ENCODE measurements around the gene VTA1. TPM values are rescaled to one million over a fixed set of nuclear protein-coding genes. Genes with fewer than 3 reads are reported as not detected.
"Not testable (repeated sequence)": the region's sequence is repeated elsewhere in the genome, so short reads cannot be mapped to it uniquely, and the experiment has no call there.

VTA1 gene
- total RNA-seq, 4 donors from 2014 or later: 33.6 to 55.3 (median 36.2) TPM

GRCh38 chr6:142183351-142183750 lies 36.3 kb downstream of the VTA1 start:
- Histone ChIP-seq H3K36me3 (peaks cover 0 to 17% (median 0%) of the 10 kb centered on the region in 3 donors), H3K9me3 (peaks cover 0 to 4% (median 0%) of the 10 kb centered on the region in 4 donors), H3K4me3 (no peak overlapping the region), H3K4me1 (peaks cover 0 to 4% (median 0%) of the 10 kb centered on the region in 4 donors), H3K27me3 (no peaks in the 10 kb centered on the region), H3K27ac (no peak overlapping the region)
- DNase-seq (ENCODE audit: low spot score in 2 of 2): no peak
- TF ChIP-seq CTCF (IDR thresholded peaks at IDR 0.05) (no peak), POLR2A (IDR thresholded peaks at IDR 0.05) (no peak), EP300 (IDR thresholded peaks at IDR 0.05) (no peak)
- 96 to 97% methylated on average over 1 of the region's 1 CpG for WGBS, 2 donors

DNA sequence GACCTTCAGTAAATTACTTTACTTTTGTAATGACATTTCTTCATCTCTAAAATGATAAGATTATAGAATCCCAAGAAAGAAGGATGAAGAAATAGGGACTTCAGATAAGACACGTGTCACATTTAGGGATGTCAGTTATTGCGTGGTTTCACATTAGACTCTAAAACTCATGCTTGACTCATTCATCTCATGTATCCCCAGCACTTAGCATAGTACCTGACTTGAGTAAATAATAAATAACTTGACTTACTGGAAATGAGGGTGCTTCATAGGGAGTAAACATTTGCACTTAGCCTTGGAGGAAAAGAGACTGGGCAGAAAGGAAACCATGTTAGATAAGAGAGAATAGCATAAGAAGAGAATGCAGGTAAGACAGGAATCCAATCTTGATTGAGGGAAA lies 37.2 kb downstream of the VTA1 start:
- WGBS, 2 donors: 97 to 98% methylated on average over 2 of the region's 2 CpGs
- no peak for DNase-seq (ENCODE audit: low spot score in 2 of 2)
- Histone ChIP-seq H3K4me1 (peaks cover 0 to 4% (median 0%) of the 10 kb centered on the region in 4 donors), H3K36me3 (peaks cover 0 to 13% (median 0%) of the 10 kb centered on the region in 3 donors), H3K4me3 (no peak overlapping the region), H3K9me3 (no peaks in the 10 kb centered on the region), H3K27ac (no peak overlapping the region), H3K27me3 (no peaks in the 10 kb centered on the region)
- TF ChIP-seq EP300 (IDR thresholded peaks at IDR 0.05) (no peak), CTCF (IDR thresholded peaks at IDR 0.05) (no peak), POLR2A (IDR thresholded peaks at IDR 0.05) (no peak)

GRCh38 chr6:142185641-142186040 lies 38.6 kb downstream of the VTA1 start:
- Histone ChIP-seq H3K9me3 (no peaks in the 10 kb centered on the region), H3K27me3 (no peaks in the 10 kb centered on the region), H3K36me3 (peaks cover 0 to 21% (median 0%) of the 10 kb centered on the region in 3 donors), H3K4me1 (peaks cover 0 to 4% (median 0%) of the 10 kb centered on the region in 4 donors), H3K27ac (no peak overlapping the region), H3K4me3 (no peak overlapping the region)
- no peak for DNase-seq (ENCODE audit: low spot score in 2 of 2)
- 79 to 93% methylated on average over 1 of the region's 1 CpG for WGBS, 2 donors
- TF ChIP-seq CTCF (IDR thresholded peaks at IDR 0.05) (no peak), EP300 (IDR thresholded peaks at IDR 0.05) (no peak), POLR2A (IDR thresholded peaks at IDR 0.05) (no peak)

DNA sequence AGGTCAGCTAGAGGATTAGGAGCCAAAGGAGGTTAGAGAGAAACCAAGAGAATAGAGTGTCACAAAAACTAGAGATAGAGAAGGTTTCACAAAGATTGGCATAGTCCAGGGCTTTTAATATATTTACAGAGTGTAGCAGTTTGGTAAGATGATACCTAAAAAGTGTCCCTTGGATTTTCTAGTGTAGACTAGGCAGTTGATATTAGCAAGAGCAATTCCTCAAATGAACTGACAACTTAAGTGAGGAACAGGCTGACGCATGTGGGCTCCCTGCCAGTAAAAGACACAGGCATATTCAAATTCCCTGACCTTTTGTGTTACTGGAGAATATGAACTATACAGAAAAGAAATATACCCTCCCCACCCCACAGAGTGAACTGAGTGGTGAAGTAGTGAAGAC lies 40.1 kb downstream of the VTA1 start:
- Histone ChIP-seq H3K27me3 (no peaks in the 10 kb centered on the region), H3K36me3 (peaks cover 0 to 21% (median 0%) of the 10 kb centered on the region in 3 donors), H3K4me3 (no peak overlapping the region), H3K4me1 (peaks cover 0 to 12% (median 0%) of the 10 kb centered on the region in 4 donors), H3K27ac (no peak overlapping the region), H3K9me3 (no peaks in the 10 kb centered on the region)
- DNase-seq (ENCODE audit: low spot score in 2 of 2): no peak
- no peak for TF ChIP-seq EP300 (IDR thresholded peaks at IDR 0.05)
- TF ChIP-seq CTCF (IDR thresholded peaks at IDR 0.05): no peak
- TF ChIP-seq POLR2A (IDR thresholded peaks at IDR 0.05): no peak
- 39 to 50% methylated on average over 1 of the region's 1 CpG for WGBS, 2 donors

DNA sequence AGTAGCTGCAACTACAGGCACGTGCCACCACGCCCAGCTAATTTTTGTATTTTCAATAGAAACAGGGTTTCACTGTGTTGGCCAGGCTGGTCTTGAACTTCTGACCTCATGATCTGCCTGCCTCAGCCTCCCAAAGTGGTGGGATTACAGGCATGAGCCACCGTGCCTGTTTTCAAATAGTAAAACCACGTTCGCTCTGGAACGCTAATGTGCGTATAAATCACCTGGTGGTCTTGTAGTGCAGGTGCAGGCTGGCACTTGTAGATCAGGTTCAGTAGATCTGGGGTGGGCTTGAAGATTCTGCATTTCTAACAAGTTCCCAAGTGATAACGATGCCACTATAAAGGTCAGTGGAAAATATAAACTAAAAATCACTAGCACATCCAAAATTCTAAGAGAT lies 41.3 kb downstream of the VTA1 start:
- not testable (repeated sequence) for H3K9me3 ChIP-seq; H3K27ac ChIP-seq; DNase-seq (ENCODE audit: low spot score in 2 of 2); H3K4me3 ChIP-seq; H3K27me3 ChIP-seq
- H3K4me1 ChIP-seq: peaks cover 0 to 12% (median 0%) of the 10 kb centered on the region in 4 donors
- WGBS, 2 donors: 91 to 93% methylated on average over 8 of the region's 8 CpGs
- H3K36me3 ChIP-seq: peaks cover 0 to 10% (median 0%) of the 10 kb centered on the region in 3 donors

GRCh38 chr6:142189057-142189456 lies 42.0 kb downstream of the VTA1 start:
- WGBS, 2 donors: 59 to 64% methylated on average over 2 of the region's 2 CpGs
- H3K27ac ChIP-seq: no peak overlapping the region
- peaks cover 0 to 10% (median 0%) of the 10 kb centered on the region in 3 donors for H3K36me3 ChIP-seq
- peaks cover 0 to 12% (median 0%) of the 10 kb centered on the region in 4 donors for H3K4me1 ChIP-seq
- no peaks in the 10 kb centered on the region for H3K9me3 ChIP-seq
- H3K4me3 ChIP-seq: no peak overlapping the region
- H3K27me3 ChIP-seq: no peaks in the 10 kb centered on the region
- no peak for DNase-seq (ENCODE audit: low spot score in 2 of 2)
- no peak for TF ChIP-seq EP300 (IDR thresholded peaks at IDR 0.05)
- TF ChIP-seq POLR2A (IDR thresholded peaks at IDR 0.05): no peak
- no peak for TF ChIP-seq CTCF (IDR thresholded peaks at IDR 0.05)

Data from tibial nerve (tissue), 4 donors.